Measurements from ENCODE around the gene IRF6.
"Not testable (repeated sequence)": the region's sequence is repeated elsewhere in the genome, so short reads cannot be mapped to it uniquely, and the experiment has no call there.

The IRF6 gene

GRCh38 chr1:209822706-209823105 lies 16.8 kb upstream of the IRF6 start:
- DNase-seq = no peak

GRCh38 chr1:209820986-209821385 lies 15.0 kb upstream of the IRF6 start:
- no peak for DNase-seq

GRCh38 chr1:209819058-209819457 lies 13.1 kb upstream of the IRF6 start:
- DNase-seq = no peak

- DNase-seq = no peak
These were observed 11.7 kb upstream of the IRF6 start for GRCh38 chr1:209817691-209818090.

GRCh38 chr1:209816923-209817322 lies 11.0 kb upstream of the IRF6 start:
- DNase-seq = no peak

GRCh38 chr1:209815931-209816341 lies 10.0 kb upstream of the IRF6 start:
- DNase-seq = no peak

- DNase-seq = no peak
These were observed 9.5 kb upstream of the IRF6 start for GRCh38 chr1:209815490-209815889.

GRCh38 chr1:209813902-209814301 lies 8.0 kb upstream of the IRF6 start:
- no peak for DNase-seq

GRCh38 chr1:209810783-209811182 lies 4.8 kb upstream of the IRF6 start:
- no peak for DNase-seq

GRCh38 chr1:209809611-209810010 lies 3.7 kb upstream of the IRF6 start:
- DNase-seq = no peak

GRCh38 chr1:209808059-209808581 lies 2.2 kb upstream of the IRF6 start:
- DNase-seq = peak; percentile 66

- DNase-seq = no peak
These were observed 1.6 kb upstream of the IRF6 start for GRCh38 chr1:209807509-209807908.

- no peak for DNase-seq
These were observed 581 bp downstream of the IRF6 start for GRCh38 chr1:209805341-209805781.

GRCh38 chr1:209803568-209803967 lies 2.4 kb downstream of the IRF6 start:
- DNase-seq = no peak

- DNase-seq = no peak
These were observed 3.2 kb downstream of the IRF6 start for GRCh38 chr1:209802780-209803152.

- DNase-seq = no peak
These were observed 3.7 kb downstream of the IRF6 start for GRCh38 chr1:209802117-209802779.

- DNase-seq = no peak
These were observed 4.7 kb downstream of the IRF6 start for GRCh38 chr1:209800984-209801834.

GRCh38 chr1:209797978-209798639 lies 7.8 kb downstream of the IRF6 start:
- DNase-seq = no peak

GRCh38 chr1:209793711-209794110 lies 12.2 kb downstream of the IRF6 start:
- not testable (repeated sequence) for DNase-seq

GRCh38 chr1:209791920-209792319 lies 14.0 kb downstream of the IRF6 start:
- no peak for DNase-seq

GRCh38 chr1:209790286-209791193 lies 15.4 kb downstream of the IRF6 start:
- no peak for DNase-seq

- no peak for DNase-seq
These were observed 16.7 kb downstream of the IRF6 start for GRCh38 chr1:209789245-209789644.

Data from COR-L47 (cell line).